HAP-1 (cell line): ENCODE results near the gene ICAM1.

Experiments
- DNase-seq, 2 experiments: peaks; one replicate each; pipeline ENCODE4 v3.0.0-alpha.2; 2016 to 2020; ENCODE audit warnings: low spot score in 2 of 2
- H3K27me3 ChIP-seq: fragments of 250-450 bp; sonication (Bioruptor Pico); 2 replicates; pipeline ENCODE4 v1.5.1; 2020; ENCODE audit warnings: low read depth, mild to moderate bottlenecking, moderate library complexity
- H3K36me3 ChIP-seq: fragments of 250-450 bp; sonication (Bioruptor Pico); replicated peaks from 2 replicates; pipeline ENCODE4 v1.5.1; 2020; ENCODE audit warnings: mild to moderate bottlenecking
- H3K4me1 ChIP-seq: fragments of 250-450 bp; sonication (Bioruptor Pico); 2 replicates; pipeline ENCODE4 v1.5.1; 2020; ENCODE audit warnings: mild to moderate bottlenecking
- H3K4me3 ChIP-seq: fragments of 250-450 bp; sonication (Bioruptor Pico); 2 replicates; pipeline ENCODE4 v1.5.1; 2020; ENCODE audit warnings: mild to moderate bottlenecking, moderate library complexity
- H3K9me3 ChIP-seq: fragments of 250-450 bp; sonication (Bioruptor Pico); 2 replicates; pipeline ENCODE4 v1.5.1; 2020; ENCODE audit warnings: mild to moderate bottlenecking, moderate library complexity
- in situ Hi-C: fragments of 300-500 bp; cut with MboI; formaldehyde crosslinking; loops from 3 replicates; pipeline ENCODE4 v1.14.3; 2020; ENCODE audit warnings: low sequenced_read_pairs, inconsistent platforms, mixed read lengths

ICAM1 gene

GRCh38 chr19:10270616-10271394 lies at the start of gene ICAM1:
ICAM1 (plus strand) TSS chr19:10271120; CDS start chr19:10271160, 40 bp downstream.
- DNase-seq, result peak in 1 of 2 experiments; percentile 61
- in situ Hi-C loops, result loop anchor here (5.0 kb wide), 1 partner anchor 116 kb away; no protein-coding TSS in a partner anchor

GRCh38 chr19:10222201-10222890 lies 48.6 kb upstream of the ICAM1 start:
- Histone ChIP-seq H3K4me3 (no peak overlapping the region), H3K4me1 (no peaks in the 10 kb centered on the region), H3K36me3 (no peaks in the 10 kb centered on the region), H3K9me3 (no peaks in the 10 kb centered on the region), H3K27me3 (no peaks in the 10 kb centered on the region)
- in situ Hi-C loops, result no loop called here
- DNase-seq, result no peak

More at GRCh38 chr19:10270616-10271394, at the start of gene ICAM1:
- H3K9me3 ChIP-seq, result no peaks in the 10 kb centered on the region
- H3K4me1 ChIP-seq, result peaks cover 9% of the 10 kb centered on the region
- peaks cover 4% of the 10 kb centered on the region; the same call in 1 of the 2 replicates for H3K27me3 ChIP-seq
- peak within 1 kb of the TSS; percentile 9; the same call in 1 of the 2 replicates for H3K4me3 ChIP-seq
- no peaks in the 10 kb centered on the region for H3K36me3 ChIP-seq

GRCh38 chr19:10223488-10224213 lies 47.3 kb upstream of the ICAM1 start:
- H3K4me1 ChIP-seq, result no peaks in the 10 kb centered on the region
- in situ Hi-C loops, result no loop called here
- H3K4me3 ChIP-seq, result no peak overlapping the region

GRCh38 chr19:10224337-10224736 lies 46.6 kb upstream of the ICAM1 start:
- in situ Hi-C loops, result no loop called here
- Histone ChIP-seq H3K9me3 (no peaks in the 10 kb centered on the region), H3K36me3 (no peaks in the 10 kb centered on the region), H3K4me3 (no peak overlapping the region), H3K4me1 (no peaks in the 10 kb centered on the region), H3K27me3 (no peaks in the 10 kb centered on the region)
- DNase-seq, result no peak

More at GRCh38 chr19:10223488-10224213, 47.3 kb upstream of the ICAM1 start:
- Histone ChIP-seq H3K27me3 (no peaks in the 10 kb centered on the region), H3K36me3 (no peaks in the 10 kb centered on the region), H3K9me3 (no peaks in the 10 kb centered on the region)
- DNase-seq, result no peak

- Histone ChIP-seq H3K4me1 (no peaks in the 10 kb centered on the region), H3K9me3 (no peaks in the 10 kb centered on the region), H3K27me3 (no peaks in the 10 kb centered on the region), H3K36me3 (no peaks in the 10 kb centered on the region), H3K4me3 (no peak overlapping the region)
- in situ Hi-C loops, result loop anchor here (25.0 kb wide), 1 partner anchor 289 kb away; the partner anchor contains the start of gene OLFM2
- no peak for DNase-seq
These were observed 44.9 kb upstream of the ICAM1 start for GRCh38 chr19:10226021-10226375.

- H3K36me3 ChIP-seq, result no peaks in the 10 kb centered on the region
- no peak for DNase-seq
- in situ Hi-C loops, result loop anchor here (25.0 kb wide), 1 partner anchor 289 kb away; the partner anchor contains the start of gene OLFM2
- no peaks in the 10 kb centered on the region for H3K4me1 ChIP-seq
- no peaks in the 10 kb centered on the region for H3K9me3 ChIP-seq
- H3K27me3 ChIP-seq, result no peaks in the 10 kb centered on the region
- no peak overlapping the region for H3K4me3 ChIP-seq
These were observed 44.4 kb upstream of the ICAM1 start for GRCh38 chr19:10226376-10227025.

- H3K27me3 ChIP-seq, result no peaks in the 10 kb centered on the region
- peak in 1 of 2 experiments; percentile 45 for DNase-seq
- no peaks in the 10 kb centered on the region for H3K9me3 ChIP-seq
- no peak overlapping the region for H3K4me3 ChIP-seq
- no peaks in the 10 kb centered on the region for H3K4me1 ChIP-seq
- in situ Hi-C loops, result loop anchor here (25.0 kb wide), 1 partner anchor 290 kb away; the partner anchor contains the start of gene OLFM2
- no peaks in the 10 kb centered on the region for H3K36me3 ChIP-seq
These were observed 43.6 kb upstream of the ICAM1 start for GRCh38 chr19:10227026-10227971.

- H3K36me3 ChIP-seq, result no peaks in the 10 kb centered on the region
- no peak overlapping the region for H3K4me3 ChIP-seq
- in situ Hi-C loops, result loop anchor here (25.0 kb wide), 1 partner anchor 291 kb away; the partner anchor contains the start of gene OLFM2
- no peak for DNase-seq
- H3K4me1 ChIP-seq, result no peaks in the 10 kb centered on the region
- no peaks in the 10 kb centered on the region for H3K27me3 ChIP-seq
- no peaks in the 10 kb centered on the region for H3K9me3 ChIP-seq
These were observed 42.5 kb upstream of the ICAM1 start for GRCh38 chr19:10228393-10228792.

- H3K36me3 ChIP-seq, result no peaks in the 10 kb centered on the region
- H3K27me3 ChIP-seq, result no peaks in the 10 kb centered on the region
- no peaks in the 10 kb centered on the region for H3K4me1 ChIP-seq
- peak in 1 of 2 experiments; percentile 48 for DNase-seq
- no peaks in the 10 kb centered on the region for H3K9me3 ChIP-seq
- H3K4me3 ChIP-seq, result no peak overlapping the region
- in situ Hi-C loops, result loop anchor here (25.0 kb wide), 1 partner anchor 292 kb away; the partner anchor contains the start of gene OLFM2
These were observed 42.0 kb upstream of the ICAM1 start for GRCh38 chr19:10228920-10229319.

- in situ Hi-C loops, result loop anchor here (25.0 kb wide), 1 partner anchor 293 kb away; the partner anchor contains the start of gene OLFM2
- DNase-seq, result peak in 1 of 2 experiments; percentile 78
- peak overlapping the region; percentile 67 for H3K4me3 ChIP-seq
These were observed 40.6 kb upstream of the ICAM1 start for GRCh38 chr19:10230173-10230860.

GRCh38 chr19:10230861-10231611 lies 39.9 kb upstream of the ICAM1 start, which contains the start of gene S1PR2:
S1PR2 (minus strand) TSS chr19:10231331; CDS start chr19:10224905, 6,426 bp downstream.
- H3K36me3 ChIP-seq, result no peaks in the 10 kb centered on the region
- H3K4me1 ChIP-seq, result no peaks in the 10 kb centered on the region
- in situ Hi-C loops, result loop anchor here (25.0 kb wide), 1 partner anchor 294 kb away; the partner anchor contains the start of gene OLFM2
- H3K9me3 ChIP-seq, result no peaks in the 10 kb centered on the region
- DNase-seq, result peak; percentile 57 to 89
- H3K4me3 ChIP-seq, result peak within 1 kb of the TSS; percentile 67
- no peaks in the 10 kb centered on the region for H3K27me3 ChIP-seq

More at GRCh38 chr19:10230173-10230860, 40.6 kb upstream of the ICAM1 start:
- Histone ChIP-seq H3K4me1 (no peaks in the 10 kb centered on the region), H3K36me3 (no peaks in the 10 kb centered on the region), H3K9me3 (no peaks in the 10 kb centered on the region), H3K27me3 (no peaks in the 10 kb centered on the region)
